IMR-90 (cell line): ENCODE results near the gene COX6B1. TPM values are rescaled to one million over a fixed set of nuclear protein-coding genes. Genes with fewer than 3 reads are reported as not detected.

Experiments
- ATAC-seq: fragments of 200-7000 bp; cut with Tn5 transposase; 2 replicates; pipeline ENCODE4 v1.9.1; 2020; ENCODE audit warnings: low read depth, mild to moderate bottlenecking, moderate library complexity
- BruUV-seq: library from RNA; stranded (reverse); fragments of 400-500 nt; replicated peaks from 2 replicates; lab custom pipeline; 2021; lab: Mats Ljungman, UMichigan
- CTCF ChIA-PET: fragments of 300-600 bp; formaldehyde crosslinking; extraction: SDS; loops from one replicate; lab custom pipeline; 2021; ENCODE audit warnings: antibody characterized with exemption; lab: Yijun Ruan, JAX
- POLR2A ChIA-PET: fragments of 300-600 bp; sonication (Branson Sonifier 250); formaldehyde crosslinking; loops from one replicate; lab custom pipeline; 2022; ENCODE audit warnings: antibody characterized with exemption; ENCODE audit not compliant: unreplicated experiment; lab: Charles Lee
- DNase-seq: peaks from one replicate; pipeline ENCODE4 v3.0.0; 2013
- H2AFZ ChIP-seq: replicated peaks from 2 replicates; pipeline ENCODE3; 2013; ENCODE audit warnings: low read length, mild to moderate bottlenecking; ENCODE audit not compliant: poor library complexity
- H2AK5ac ChIP-seq: 2 replicates; pipeline ENCODE4 v1.6.1; 2013; ENCODE audit warnings: low read depth, low read length, inconsistent platforms
- H2AK9ac ChIP-seq: replicated peaks from 2 replicates; pipeline ENCODE3; 2013; ENCODE audit warnings: mild to moderate bottlenecking, low read depth, low read length, moderate library complexity; ENCODE audit not compliant: poor library complexity
- H2BK120ac ChIP-seq: 2 replicates; pipeline ENCODE4 v1.6.1; 2013; ENCODE audit warnings: low read depth, low read length, inconsistent platforms
- H2BK15ac ChIP-seq: 3 replicates; pipeline ENCODE4 v1.6.1; 2013; ENCODE audit warnings: low read depth, low read length, inconsistent platforms
- H2BK20ac ChIP-seq: 2 replicates; pipeline ENCODE4 v1.6.1; 2013; ENCODE audit warnings: low read depth, mild to moderate bottlenecking, inconsistent platforms, low read length, moderate library complexity
- H2BK5ac ChIP-seq: 2 replicates; pipeline ENCODE4 v1.6.1; 2013; ENCODE audit warnings: mild to moderate bottlenecking, low read depth, low read length, inconsistent platforms; ENCODE audit not compliant: poor library complexity, severe bottlenecking
- H3K14ac ChIP-seq: replicated peaks from 2 replicates; pipeline ENCODE4 v1.6.1; 2013; ENCODE audit warnings: low read depth, low read length, inconsistent platforms
- H3K18ac ChIP-seq: 2 replicates; pipeline ENCODE4 v1.6.1; 2013; ENCODE audit warnings: low read depth, low read length, control low read depth
- H3K23ac ChIP-seq: 2 replicates; pipeline ENCODE4 v1.6.1; 2013; ENCODE audit warnings: low read depth, low read length, inconsistent platforms
- H3K27ac ChIP-seq: 2 replicates; pipeline ENCODE4 v1.5.1; 2013; ENCODE audit warnings: mild to moderate bottlenecking, control low read depth, low read length; ENCODE audit not compliant: insufficient read depth
- H3K27me3 ChIP-seq: 2 replicates; pipeline ENCODE4 v1.6.1; 2013; ENCODE audit warnings: low read length; ENCODE audit not compliant: control insufficient read depth, insufficient read depth
- H3K36me3 ChIP-seq: 2 replicates; pipeline ENCODE4 v1.6.1; 2013; ENCODE audit warnings: low read length, mixed read lengths; ENCODE audit not compliant: control insufficient read depth, insufficient read depth
- H3K4ac ChIP-seq: 2 replicates; pipeline ENCODE4 v1.6.1; 2013; ENCODE audit warnings: low read depth, low read length, inconsistent platforms
- H3K4me1 ChIP-seq: 2 replicates; pipeline ENCODE4 v1.6.1; 2013; ENCODE audit warnings: low read length, mixed read lengths; ENCODE audit not compliant: control insufficient read depth, insufficient read depth
- H3K4me2 ChIP-seq: 2 replicates; pipeline ENCODE4 v1.6.1; 2013; ENCODE audit warnings: low read depth, mild to moderate bottlenecking, control low read depth, low read length, moderate library complexity
- H3K4me3 ChIP-seq: 2 replicates; pipeline ENCODE4 v1.5.1; 2013; ENCODE audit warnings: low read depth, mild to moderate bottlenecking, control low read depth, low read length, moderate library complexity; ENCODE audit not compliant: insufficient read depth
- H3K56ac ChIP-seq: 2 replicates; pipeline ENCODE4 v1.6.1; 2013; ENCODE audit warnings: low read length, inconsistent platforms; ENCODE audit not compliant: insufficient read depth; ENCODE audit errors: extremely low read depth
- H3K79me1 ChIP-seq, 2 experiments: 2 replicates each; pipeline ENCODE4 v1.6.1; 2013; ENCODE audit warnings: low read length in 2 of 2, inconsistent platforms in 1 of 2, low read depth in 1 of 2
- H3K9ac ChIP-seq: 2 replicates; pipeline ENCODE4 v1.6.1; 2013; ENCODE audit warnings: low read depth, low read length, control low read depth
- H3K9me1 ChIP-seq: 2 replicates; pipeline ENCODE4 v1.6.1; 2013; ENCODE audit warnings: low read length, inconsistent platforms; ENCODE audit not compliant: insufficient read depth
- H3K9me3 ChIP-seq: 2 replicates; pipeline ENCODE4 v1.6.1; 2013; ENCODE audit warnings: low read length; ENCODE audit not compliant: control insufficient read depth, insufficient read depth
- H4K20me1 ChIP-seq: 2 replicates; pipeline ENCODE4 v1.6.1; 2013; ENCODE audit warnings: low read length, inconsistent platforms; ENCODE audit not compliant: insufficient read depth
- H4K5ac ChIP-seq: 2 replicates; pipeline ENCODE4 v1.6.1; 2013; ENCODE audit warnings: mild to moderate bottlenecking, low read depth, low read length, control low read depth
- H4K8ac ChIP-seq, 2 experiments: 2 replicates each; pipeline ENCODE4 v1.6.1; 2013; ENCODE audit warnings: low read depth in 2 of 2, low read length in 2 of 2, control low read depth in 1 of 2, inconsistent platforms in 1 of 2
- H4K91ac ChIP-seq: 2 replicates; pipeline ENCODE4 v1.6.1; 2013; ENCODE audit warnings: low read depth, low read length, inconsistent platforms; ENCODE audit not compliant: insufficient read depth
- BHLHE40 ChIP-seq: fragments of 150-350 bp; IDR thresholded peaks from 2 replicates; pipeline ENCODE4 v1.6.1; 2016; ENCODE audit warnings: mild to moderate bottlenecking, low read depth, low read length
- CEBPB ChIP-seq: IDR thresholded peaks from 2 replicates; pipeline ENCODE4 v1.6.1; 2012; ENCODE audit warnings: low read depth, low read length, improper control_type of control experiment
- CHD1 ChIP-seq: IDR thresholded peaks from 2 replicates; pipeline ENCODE4 v1.6.1; 2012; ENCODE audit warnings: low read depth, low read length, improper control_type of control experiment
- FOS ChIP-seq: fragments of 150-350 bp; IDR thresholded peaks from 2 replicates; pipeline ENCODE4 v1.6.1; 2016; ENCODE audit warnings: low read depth, low read length
- MAFK ChIP-seq: IDR thresholded peaks from 2 replicates; pipeline ENCODE4 v1.6.1; 2012; ENCODE audit warnings: low read depth, low read length, improper control_type of control experiment
- MXI1 ChIP-seq: IDR thresholded peaks from 2 replicates; pipeline ENCODE4 v1.6.1; 2012; ENCODE audit warnings: low read depth, mild to moderate bottlenecking, low read length, moderate library complexity, borderline replicate concordance
- NFE2L2 ChIP-seq: fragments of 150-350 bp; IDR thresholded peaks from 2 replicates; pipeline ENCODE4 v1.6.1; 2016; ENCODE audit warnings: low read depth, mild to moderate bottlenecking, low read length
- POLR2A ChIP-seq: IDR thresholded peaks from 2 replicates; pipeline ENCODE4 v1.6.1; 2012; ENCODE audit warnings: mild to moderate bottlenecking, low read depth, low read length
- RCOR1 ChIP-seq: IDR thresholded peaks from 2 replicates; pipeline ENCODE4 v1.6.1; 2012; ENCODE audit warnings: mild to moderate bottlenecking, low read length, improper control_type of control experiment; ENCODE audit not compliant: insufficient replicate concordance
- SMC3 ChIP-seq: fragments of 150-350 bp; IDR thresholded peaks from 2 replicates; pipeline ENCODE4 v1.6.1; 2016; ENCODE audit warnings: low read depth, mild to moderate bottlenecking, antibody characterized with exemption, low read length, moderate library complexity
- WGBS, 2 experiments: methylation state at CpG; one replicate each; pipeline versions ENCODE4 v1.1.5 to v1.1.7; 2013; ENCODE audit warnings: missing lambda C conversion rate in 2 of 2; ENCODE audit not compliant: insufficient read length in 1 of 2; ENCODE audit errors: extremely low coverage in 2 of 2; 5-methylcytosine and 5-hydroxymethylcytosine counted together
- dilution Hi-C: fragments of 300-500 bp; cut with HindIII; formaldehyde crosslinking; loops from one replicate; pipeline ENCODE4 v1.14.3; 2018; ENCODE audit warnings: low sequenced_read_pairs; ENCODE audit not compliant: unreplicated experiment
- in situ Hi-C: fragments of 300-500 bp; cut with MboI; formaldehyde crosslinking; loops from 3 replicates; pipeline ENCODE4 v1.14.3; 2019; ENCODE audit warnings: low sequenced_read_pairs, inconsistent platforms, mixed read lengths
- intact Hi-C: fragments of 100-400 bp; cut with micrococcal nuclease; formaldehyde crosslinking; loops from 2 replicates; pipeline ENCODE4 v1.10.0; 2022
- polyA plus RNA-seq, 3 experiments: library from polyadenylated mRNA; depleted of rRNA; stranded (reverse); fragments of >200 nt; gene quantifications; 2 replicates each; pipeline ENCODE4 v1.2.3, GENCODE V29; 2012; ENCODE audit warnings: low replicate concordance in 1 of 3
- total RNA-seq: library from RNA; depleted of rRNA; stranded (reverse); fragments of >200 nt; gene quantifications from 2 replicates; pipeline ENCODE4 v1.2.3, GENCODE V29; 2012
- TF ChIP-seq, protein P1 (sequence below): conservative IDR thresholded peaks from 2 replicates; pipeline ENCODE4 v1.5.1; 2012; ENCODE audit warnings: mild to moderate bottlenecking, low read depth, low read length, improper control_type of control experiment

COX6B1 gene
- total and polyA plus RNA-seq, 2 of the 4 experiments (the other 2 are of a cell fraction): 914 to 983 TPM

DNA sequence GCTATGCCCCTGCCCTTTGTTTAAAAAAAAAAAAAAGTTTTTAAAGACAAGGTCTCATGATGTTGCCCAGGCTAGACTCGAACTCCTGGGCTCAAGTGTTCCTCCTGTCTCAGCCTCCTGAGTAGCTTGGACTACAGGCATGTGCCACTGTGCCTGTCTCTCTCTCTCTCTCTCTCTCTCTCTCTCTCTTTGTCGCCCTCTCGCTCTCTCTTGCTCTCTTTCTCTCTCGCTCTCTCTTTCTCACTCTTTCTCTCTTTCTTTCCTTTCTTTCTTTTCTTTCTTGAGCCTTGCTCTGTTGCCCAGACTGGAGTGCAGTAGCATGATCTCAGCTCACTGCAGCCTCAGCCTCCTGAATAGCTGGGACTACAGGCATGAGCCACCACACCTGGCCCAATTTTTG is 7.5 kb downstream of the COX6B1 start:
- Histone ChIP-seq H2AK5ac (no peak overlapping the region), H3K14ac (no peak overlapping the region), H3K36me3 (peaks cover 46% of the 10 kb centered on the region), H3K23ac (no peak overlapping the region), H3K56ac (no peak overlapping the region), H3K4me3 (no peak overlapping the region), H2BK20ac (no peak overlapping the region), H3K27ac (no peak overlapping the region), H4K91ac (no peak overlapping the region), H3K79me1 (peaks cover 7 to 16% of the 10 kb centered on the region in 2 experiments), H3K27me3 (no peaks in the 10 kb centered on the region), H2AFZ (no peak overlapping the region), H3K9ac (no peak overlapping the region), H3K4me2 (no peak overlapping the region), H4K8ac (no peak overlapping the region), H3K18ac (no peak overlapping the region), H2BK120ac (no peak overlapping the region), H2AK9ac (no peak overlapping the region), H3K4ac (no peak overlapping the region), H4K20me1 (0 out of 2 replicates have a peak, but pooled peaks cover 7% of the 10 kb centered on the region), H3K9me1 (no peaks in the 10 kb centered on the region), H4K5ac (no peak overlapping the region), H2BK15ac (no peak overlapping the region), H2BK5ac (no peak overlapping the region), H3K9me3 (no peaks in the 10 kb centered on the region), H3K4me1 (no peaks in the 10 kb centered on the region)
- intact Hi-C loops: no loop called here
- dilution Hi-C loops: no loop called here
- in situ Hi-C loops: no loop called here
- DNase-seq (no peak), ATAC-seq (no peak)
- BruUV-seq: no TSS peak
- CTCF ChIA-PET: no interaction called here
- WGBS, 2 experiments: 88% methylated on average over 1 of the region's 4 CpGs; no CpG with 5 or more reads in 1 of the 2 experiments
- POLR2A ChIA-PET: interaction anchor here (0.6 kb wide), 1 partner anchor 43 kb away, joined by 3 read pairs; no protein-coding TSS in a partner anchor
- TF ChIP-seq SMC3 (no peak), BHLHE40 (no peak), CHD1 (no peak), RCOR1 (no peak), FOS (no peak), NFE2L2 (no peak), MAFK (no peak), POLR2A (no peak), CEBPB (no peak), MXI1 (no peak)
- TF ChIP-seq, protein P1, sequence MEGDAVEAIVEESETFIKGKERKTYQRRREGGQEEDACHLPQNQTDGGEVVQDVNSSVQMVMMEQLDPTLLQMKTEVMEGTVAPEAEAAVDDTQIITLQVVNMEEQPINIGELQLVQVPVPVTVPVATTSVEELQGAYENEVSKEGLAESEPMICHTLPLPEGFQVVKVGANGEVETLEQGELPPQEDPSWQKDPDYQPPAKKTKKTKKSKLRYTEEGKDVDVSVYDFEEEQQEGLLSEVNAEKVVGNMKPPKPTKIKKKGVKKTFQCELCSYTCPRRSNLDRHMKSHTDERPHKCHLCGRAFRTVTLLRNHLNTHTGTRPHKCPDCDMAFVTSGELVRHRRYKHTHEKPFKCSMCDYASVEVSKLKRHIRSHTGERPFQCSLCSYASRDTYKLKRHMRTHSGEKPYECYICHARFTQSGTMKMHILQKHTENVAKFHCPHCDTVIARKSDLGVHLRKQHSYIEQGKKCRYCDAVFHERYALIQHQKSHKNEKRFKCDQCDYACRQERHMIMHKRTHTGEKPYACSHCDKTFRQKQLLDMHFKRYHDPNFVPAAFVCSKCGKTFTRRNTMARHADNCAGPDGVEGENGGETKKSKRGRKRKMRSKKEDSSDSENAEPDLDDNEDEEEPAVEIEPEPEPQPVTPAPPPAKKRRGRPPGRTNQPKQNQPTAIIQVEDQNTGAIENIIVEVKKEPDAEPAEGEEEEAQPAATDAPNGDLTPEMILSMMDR: no peak
